ENCODE results near the gene ZFP36L1. TPM values are rescaled to one million over a fixed set of nuclear protein-coding genes. Genes with fewer than 3 reads are reported as not detected.

ZFP36L1 gene
- total and polyA plus RNA-seq, 7 donors, result 26.6 to 413 (median 217) TPM

DNA sequence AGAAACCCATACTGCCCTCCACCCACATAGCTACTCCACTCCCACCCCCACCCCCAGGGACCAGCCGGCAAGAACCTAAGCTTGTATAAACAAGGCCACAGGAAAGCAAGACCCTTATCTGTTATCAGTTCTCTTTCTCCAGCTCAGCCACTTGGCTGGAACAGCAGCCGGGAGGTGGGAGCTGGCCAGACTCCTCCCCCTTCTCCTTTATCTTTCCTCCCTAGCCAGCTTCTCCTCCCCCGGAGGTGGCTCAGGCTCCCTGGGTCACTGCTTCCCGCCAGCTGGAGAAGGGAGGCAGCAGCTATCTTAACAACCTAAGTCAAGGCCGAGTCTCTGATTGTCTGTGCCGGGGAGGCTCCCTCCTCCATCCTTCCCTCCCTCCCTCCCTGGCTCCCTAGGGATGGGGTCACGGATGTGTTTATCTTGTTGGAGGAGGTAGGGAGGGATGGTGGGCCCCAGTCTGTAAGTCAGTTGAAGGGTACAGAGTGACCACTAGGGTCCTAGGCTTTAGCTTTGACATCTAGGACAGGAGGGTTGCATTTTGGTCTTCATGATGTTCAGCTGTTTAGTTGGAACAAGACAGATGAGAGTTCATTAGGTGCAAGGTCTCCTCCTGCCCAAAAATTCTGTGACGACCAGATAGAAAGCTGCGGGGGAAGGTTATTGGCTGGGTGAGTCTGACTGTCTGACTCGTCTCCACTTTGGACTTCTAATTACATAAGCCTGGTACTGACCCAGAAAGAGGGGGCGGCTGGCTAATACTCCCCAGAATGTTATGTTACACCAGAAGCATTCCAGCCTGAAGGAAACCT is 29.7 kb downstream of the ZFP36L1 start:
- Histone ChIP-seq H3K9me3 (no peaks in the 10 kb centered on the region), H3K27me3 (no peaks in the 10 kb centered on the region), H3K4me3 (no peak overlapping the region), H3K27ac (peak overlapping the region; percentile 23 to 64 (median 48)), H3K36me3 (no peaks in the 10 kb centered on the region), H3K4me1 (peaks cover 0 to 11% (median 3%) of the 10 kb centered on the region in 4 donors)
- intact Hi-C loops (cut with DNase I), result loop anchor here (5.0 kb wide), 1 partner anchor 41 kb away; no protein-coding TSS in a partner anchor
- WGBS, 2 donors, result 35 to 53% methylated on average over 11 of the region's 11 CpGs
- peak; percentile 84 for DNase-seq
- TF ChIP-seq POLR2A (IDR thresholded peaks at IDR 0.05) (no peak), POLR2AphosphoS5 (IDR thresholded peaks at IDR 0.05) (no peak), EP300 (IDR thresholded peaks at IDR 0.05) (no peak)
- TF ChIP-seq, protein P1, sequence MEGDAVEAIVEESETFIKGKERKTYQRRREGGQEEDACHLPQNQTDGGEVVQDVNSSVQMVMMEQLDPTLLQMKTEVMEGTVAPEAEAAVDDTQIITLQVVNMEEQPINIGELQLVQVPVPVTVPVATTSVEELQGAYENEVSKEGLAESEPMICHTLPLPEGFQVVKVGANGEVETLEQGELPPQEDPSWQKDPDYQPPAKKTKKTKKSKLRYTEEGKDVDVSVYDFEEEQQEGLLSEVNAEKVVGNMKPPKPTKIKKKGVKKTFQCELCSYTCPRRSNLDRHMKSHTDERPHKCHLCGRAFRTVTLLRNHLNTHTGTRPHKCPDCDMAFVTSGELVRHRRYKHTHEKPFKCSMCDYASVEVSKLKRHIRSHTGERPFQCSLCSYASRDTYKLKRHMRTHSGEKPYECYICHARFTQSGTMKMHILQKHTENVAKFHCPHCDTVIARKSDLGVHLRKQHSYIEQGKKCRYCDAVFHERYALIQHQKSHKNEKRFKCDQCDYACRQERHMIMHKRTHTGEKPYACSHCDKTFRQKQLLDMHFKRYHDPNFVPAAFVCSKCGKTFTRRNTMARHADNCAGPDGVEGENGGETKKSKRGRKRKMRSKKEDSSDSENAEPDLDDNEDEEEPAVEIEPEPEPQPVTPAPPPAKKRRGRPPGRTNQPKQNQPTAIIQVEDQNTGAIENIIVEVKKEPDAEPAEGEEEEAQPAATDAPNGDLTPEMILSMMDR (IDR thresholded peaks at IDR 0.05), result no peak

DNA sequence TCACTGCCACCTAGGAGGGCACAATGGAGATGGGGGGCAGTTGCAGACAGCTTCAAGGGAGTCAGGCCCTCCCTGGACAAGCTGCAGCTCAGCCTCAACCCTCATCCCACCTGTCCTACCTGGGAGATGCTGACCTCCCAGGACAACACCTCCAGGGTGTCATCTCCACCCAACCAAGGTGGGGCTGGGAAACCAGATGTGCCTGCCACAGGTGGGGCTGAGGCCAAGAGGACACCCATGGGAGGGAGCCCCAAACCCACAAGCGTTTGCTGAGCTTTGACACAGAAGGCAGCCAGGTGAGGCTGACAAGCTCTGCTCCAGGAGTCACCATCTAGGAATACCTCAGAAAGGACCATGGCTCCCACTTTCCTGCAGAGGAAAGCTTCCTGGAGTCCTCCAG is 31.5 kb downstream of the ZFP36L1 start:
- intact Hi-C loops (cut with DNase I), result loop anchor here (5.0 kb wide), 1 partner anchor 39 kb away; no protein-coding TSS in a partner anchor
- no peak for DNase-seq
- 71 to 87% methylated on average over 1 of the region's 1 CpG for whole genome bisulfite sequencing, 2 donors
- H3K27me3 ChIP-seq, result no peaks in the 10 kb centered on the region
- no peak overlapping the region for H3K27ac ChIP-seq
- peaks cover 0 to 11% (median 3%) of the 10 kb centered on the region in 4 donors for H3K4me1 ChIP-seq
- no peaks in the 10 kb centered on the region for H3K36me3 ChIP-seq
- no peaks in the 10 kb centered on the region for H3K9me3 ChIP-seq
- TF ChIP-seq EP300 (IDR thresholded peaks at IDR 0.05), result no peak
- no peak for TF ChIP-seq POLR2AphosphoS5 (IDR thresholded peaks at IDR 0.05)
- TF ChIP-seq, protein P1 (IDR thresholded peaks at IDR 0.05), result no peak
- TF ChIP-seq POLR2A (IDR thresholded peaks at IDR 0.05), result no peak
- no peak overlapping the region for H3K4me3 ChIP-seq

DNA sequence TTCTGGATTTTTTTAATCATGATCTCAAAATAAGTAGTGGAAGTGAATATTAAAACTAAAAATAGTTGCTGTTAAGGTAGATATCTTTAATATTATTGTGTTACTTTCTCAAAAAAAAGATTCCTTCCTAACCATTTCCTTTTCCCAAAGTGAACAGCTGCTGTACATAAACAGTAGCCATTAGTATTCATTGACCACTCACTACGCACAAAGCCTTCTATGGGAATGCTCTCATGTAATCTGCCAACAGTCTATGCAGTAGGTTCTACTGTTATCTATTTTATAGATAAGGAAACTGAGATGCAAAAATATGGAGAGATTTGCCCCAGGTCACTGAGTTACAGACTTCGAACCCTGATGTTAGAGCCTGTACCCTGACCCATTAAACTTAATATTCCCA is 32.1 kb downstream of the ZFP36L1 start:
- no peak for DNase-seq
- no peaks in the 10 kb centered on the region for H3K36me3 ChIP-seq
- intact Hi-C loops (cut with DNase I), result loop anchor here (5.0 kb wide), 1 partner anchor 38 kb away; no protein-coding TSS in a partner anchor
- TF ChIP-seq POLR2A (IDR thresholded peaks at IDR 0.05) (no peak), POLR2AphosphoS5 (IDR thresholded peaks at IDR 0.05) (no peak), EP300 (IDR thresholded peaks at IDR 0.05) (no peak)
- TF ChIP-seq, protein P1 (IDR thresholded peaks at IDR 0.05), result no peak
- WGBS, 2 donors, result 88 to 89% methylated on average over 2 of the region's 2 CpGs
- H3K27me3 ChIP-seq, result no peaks in the 10 kb centered on the region
- no peaks in the 10 kb centered on the region for H3K9me3 ChIP-seq
- H3K27ac ChIP-seq, result no peak overlapping the region
- no peak overlapping the region for H3K4me3 ChIP-seq
- H3K4me1 ChIP-seq, result peaks cover 0 to 11% (median 3%) of the 10 kb centered on the region in 4 donors

DNA sequence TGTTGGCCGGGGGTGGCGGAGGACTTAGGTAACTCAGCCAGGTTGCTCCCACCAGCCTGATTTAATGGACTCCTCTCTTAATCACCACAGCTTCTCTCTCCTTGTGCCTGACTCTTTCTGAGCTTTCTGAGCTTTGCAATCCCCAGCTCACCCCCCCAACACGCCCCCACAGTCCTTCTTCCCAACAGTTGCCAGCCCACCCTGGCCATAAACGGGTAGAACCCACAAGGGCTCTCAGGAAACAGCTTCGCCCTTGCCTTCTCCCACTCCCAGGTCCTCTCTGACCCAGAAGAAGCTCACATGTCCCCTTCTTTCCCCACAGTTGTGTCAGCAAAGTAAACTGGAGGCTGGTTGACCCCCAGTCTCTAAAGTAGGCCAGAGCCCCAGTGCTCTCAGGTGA is 32.9 kb downstream of the ZFP36L1 start:
- intact Hi-C loops (cut with DNase I), result loop anchor here (5.0 kb wide), 2 partner anchors 38 to 68 kb away; no protein-coding TSS in a partner anchor
- TF ChIP-seq POLR2A (IDR thresholded peaks at IDR 0.05) (no peak), EP300 (IDR thresholded peaks at IDR 0.05) (no peak), POLR2AphosphoS5 (IDR thresholded peaks at IDR 0.05) (no peak)
- TF ChIP-seq, protein P1 (IDR thresholded peaks at IDR 0.05), result no peak
- WGBS, 2 donors, result 74 to 85% methylated on average over 5 of the region's 5 CpGs
- Histone ChIP-seq H3K9me3 (no peaks in the 10 kb centered on the region), H3K27ac (no peak overlapping the region), H3K36me3 (no peaks in the 10 kb centered on the region), H3K4me1 (peaks cover 0 to 15% (median 3%) of the 10 kb centered on the region in 4 donors), H3K27me3 (no peaks in the 10 kb centered on the region), H3K4me3 (no peak overlapping the region)
- no peak for DNase-seq
